Kidney epithelial cell (primary cell): ENCODE measurements around the gene BEND7. TPM values are rescaled to one million over a fixed set of nuclear protein-coding genes. Genes with fewer than 3 reads are reported as not detected.

ENCODE experiments used
- DNase-seq: peaks from one replicate; pipeline ENCODE4 v3.0.0-alpha.2; 2010; ENCODE audit warnings: low read depth
- H3K27me3 ChIP-seq: 2 replicates; pipeline ENCODE4 v1.6.0; 2011; ENCODE audit warnings: low read length; ENCODE audit not compliant: control insufficient read depth, insufficient read depth
- H3K36me3 ChIP-seq: 2 replicates; pipeline ENCODE4 v1.5.1; 2011; ENCODE audit warnings: low read length; ENCODE audit not compliant: control insufficient read depth, insufficient read depth
- H3K4me3 ChIP-seq: 2 replicates; pipeline ENCODE4 v1.5.1; 2011; ENCODE audit warnings: low read depth, mild to moderate bottlenecking, control low read depth, low read length
- CTCF ChIP-seq: IDR thresholded peaks from 2 replicates; pipeline ENCODE4 v1.5.1; 2011; ENCODE audit warnings: mild to moderate bottlenecking, moderate library complexity, low read length, control low read depth, inconsistent platforms; ENCODE audit not compliant: insufficient read depth, poor library complexity, severe bottlenecking
- total RNA-seq: library from RNA; depleted of rRNA; stranded (reverse); fragments of >200 nt; gene quantifications from 2 replicates; pipeline ENCODE4 v1.2.3, GENCODE V29; 2015

Gene BEND7
- total RNA-seq, 1 donor from 2014 or later, result 31.5 TPM

GRCh38 chr10:13517675-13518074 is 11.1 kb downstream of the BEND7 start:
- H3K27me3 ChIP-seq, result no peaks in the 10 kb centered on the region
- H3K4me3 ChIP-seq, result no peak overlapping the region
- H3K36me3 ChIP-seq, result no peaks in the 10 kb centered on the region
- TF ChIP-seq CTCF, result no peak
- DNase-seq, result no peak

- no peak overlapping the region for H3K4me3 ChIP-seq
- no peak for DNase-seq
- H3K27me3 ChIP-seq, result no peaks in the 10 kb centered on the region
- TF ChIP-seq CTCF, result no peak
- H3K36me3 ChIP-seq, result no peaks in the 10 kb centered on the region
Observed at GRCh38 chr10:13516176-13516575, 12.6 kb downstream of the BEND7 start.

- Histone ChIP-seq H3K4me3 (no peak overlapping the region), H3K27me3 (no peaks in the 10 kb centered on the region), H3K36me3 (no peaks in the 10 kb centered on the region)
- no peak for TF ChIP-seq CTCF
- DNase-seq, result no peak
Observed at GRCh38 chr10:13515467-13515866, 13.3 kb downstream of the BEND7 start.

- H3K36me3 ChIP-seq, result no peaks in the 10 kb centered on the region
- H3K27me3 ChIP-seq, result no peaks in the 10 kb centered on the region
- DNase-seq, result no peak
- H3K4me3 ChIP-seq, result no peak overlapping the region
- no peak for TF ChIP-seq CTCF
Observed at GRCh38 chr10:13514296-13514695, 14.5 kb downstream of the BEND7 start.

GRCh38 chr10:13512564-13512963 is 16.2 kb downstream of the BEND7 start:
- no peak for DNase-seq
- TF ChIP-seq CTCF, result no peak
- Histone ChIP-seq H3K27me3 (no peaks in the 10 kb centered on the region), H3K4me3 (no peak overlapping the region), H3K36me3 (no peaks in the 10 kb centered on the region)

- no peaks in the 10 kb centered on the region for H3K36me3 ChIP-seq
- no peak for DNase-seq
- TF ChIP-seq CTCF, result no peak
- H3K4me3 ChIP-seq, result no peak overlapping the region
- H3K27me3 ChIP-seq, result no peaks in the 10 kb centered on the region
Observed at GRCh38 chr10:13511409-13511808, 17.4 kb downstream of the BEND7 start.
